C1 segment of cervical spinal cord (tissue), 14 donors: ENCODE measurements around the gene PCBP1.
A peak's percentile ranks its signal among the peaks of the same experiment; 100 is the strongest.
"Not testable (repeated sequence)": the region's sequence is repeated elsewhere in the genome, so short reads cannot be mapped to it uniquely, and the experiment has no call there.

Experiments
- DNase-seq, 14 donors: peaks; one replicate each; lab custom pipeline; 2025; lab: John Stamatoyannopoulos, UW

Gene PCBP1

DNA sequence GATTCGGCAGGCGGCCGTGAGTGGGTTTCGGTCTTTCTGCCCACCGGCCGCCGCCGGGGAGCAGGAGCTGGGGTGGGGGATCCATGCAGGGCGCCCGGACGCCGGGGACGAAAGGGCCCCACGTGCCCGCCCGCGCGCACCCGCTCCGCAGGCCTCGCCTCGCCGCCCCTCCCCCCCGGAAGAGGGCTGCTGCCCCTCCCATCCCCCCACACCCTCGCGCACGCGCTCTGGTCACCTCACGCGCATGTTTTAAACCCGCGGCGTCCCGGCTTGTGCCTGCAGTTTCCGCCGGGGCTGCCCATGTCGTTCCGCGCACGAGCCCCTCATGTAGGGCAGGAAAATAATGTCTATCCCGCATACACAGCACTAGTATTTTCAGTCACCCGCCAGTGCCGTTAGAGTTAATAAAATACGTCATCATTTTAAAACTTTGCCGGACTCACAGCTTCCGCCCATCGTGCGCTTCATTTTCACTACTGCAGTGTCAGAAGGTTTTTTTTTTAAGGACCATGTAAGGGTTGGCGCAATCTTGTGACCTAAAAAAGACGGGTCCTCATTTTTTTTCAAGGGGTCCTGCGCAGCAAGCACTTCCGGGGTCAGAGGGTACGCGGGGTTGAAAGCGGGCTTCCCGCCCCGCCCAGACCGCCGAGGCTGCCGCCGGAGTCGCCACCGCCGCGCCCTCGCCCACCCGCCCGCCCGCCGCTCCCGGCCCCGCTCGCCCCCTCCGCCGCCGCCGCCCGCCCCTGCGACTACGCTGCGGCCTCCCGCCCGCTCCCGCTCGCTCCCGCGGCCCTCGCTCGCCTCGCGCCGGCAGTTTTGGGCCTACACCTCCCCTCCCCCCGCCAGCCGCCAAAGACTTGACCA, at the start of gene PCBP1:
Gene PCBP1 (plus strand): TSS at position 640 of the 864 bp plus-strand sequence. CDS start 267 bp downstream, outside the sequence.
- peak; percentile 61 to 95 (median 88) for DNase-seq

GRCh38 chr2:70039366-70039765, 47.9 kb upstream of the PCBP1 start:
- no peak for DNase-seq

DNA sequence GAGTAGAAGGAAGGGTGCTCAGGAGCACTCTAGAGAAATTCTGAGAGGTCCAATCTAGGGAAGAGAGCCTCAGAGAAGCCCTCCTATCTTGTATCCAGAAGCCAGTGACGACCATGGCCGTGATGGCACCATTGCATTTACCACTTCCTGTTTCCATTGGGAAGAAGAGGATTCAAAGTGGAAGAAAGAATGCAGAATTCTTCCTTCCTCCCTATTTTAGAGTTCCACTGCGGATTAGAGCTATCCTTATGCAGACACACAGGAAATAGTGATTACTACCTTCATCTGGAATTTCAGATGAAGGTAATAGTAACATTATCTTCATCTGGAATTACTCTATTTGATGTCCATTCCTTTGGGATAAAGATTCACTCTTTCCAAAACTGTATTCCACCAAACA, 45.6 kb upstream of the PCBP1 start:
- no peak for DNase-seq

DNA sequence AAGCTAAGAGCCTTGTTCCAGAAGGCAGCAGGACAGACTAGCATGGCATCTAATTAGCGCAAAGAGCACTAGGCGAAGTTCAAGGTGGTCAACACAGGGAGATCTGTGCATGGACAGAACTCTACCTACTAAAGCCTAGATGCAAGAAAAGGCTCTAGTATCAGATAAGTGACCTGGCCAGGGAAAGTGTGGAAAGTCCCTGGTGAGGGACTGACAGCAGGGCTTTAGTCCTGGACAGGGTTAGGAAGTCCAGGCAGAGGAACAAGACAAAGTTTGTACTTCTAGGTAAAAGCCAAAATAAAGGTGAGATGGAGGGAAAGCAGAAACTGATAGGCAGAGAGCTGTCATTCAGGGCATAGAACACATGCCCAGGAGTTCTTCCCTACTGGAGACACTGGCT, 45.0 kb upstream of the PCBP1 start:
- DNase-seq, result no peak

GRCh38 chr2:70043252-70043875, 43.9 kb upstream of the PCBP1 start:
- DNase-seq, result no peak

- DNase-seq, result no peak
These were observed 42.8 kb upstream of the PCBP1 start for GRCh38 chr2:70044290-70045040.

- DNase-seq, result no peak
These were observed 41.9 kb upstream of the PCBP1 start for GRCh38 chr2:70045405-70045804.

DNA sequence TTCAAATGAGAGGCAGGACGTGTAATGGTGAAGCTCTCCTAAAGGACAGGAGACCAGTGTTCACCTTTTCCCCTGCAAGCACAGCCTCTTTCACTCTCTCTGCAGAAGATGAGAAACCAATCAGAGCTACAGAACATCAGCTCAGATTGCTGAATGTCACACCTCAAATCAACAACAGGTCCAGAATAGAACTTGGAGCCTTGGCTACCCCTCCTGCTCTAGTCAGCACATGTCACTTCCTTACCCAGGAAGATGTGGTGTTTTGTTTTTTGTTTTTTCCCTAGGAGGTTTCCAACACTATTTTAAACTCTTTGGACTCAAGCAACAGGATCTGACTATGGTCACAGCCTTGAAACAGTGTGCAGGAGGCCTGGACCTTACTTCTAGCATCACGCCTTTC, 41.3 kb upstream of the PCBP1 start:
- DNase-seq, result no peak

GRCh38 chr2:70046534-70046933, 40.7 kb upstream of the PCBP1 start:
- no peak for DNase-seq

DNA sequence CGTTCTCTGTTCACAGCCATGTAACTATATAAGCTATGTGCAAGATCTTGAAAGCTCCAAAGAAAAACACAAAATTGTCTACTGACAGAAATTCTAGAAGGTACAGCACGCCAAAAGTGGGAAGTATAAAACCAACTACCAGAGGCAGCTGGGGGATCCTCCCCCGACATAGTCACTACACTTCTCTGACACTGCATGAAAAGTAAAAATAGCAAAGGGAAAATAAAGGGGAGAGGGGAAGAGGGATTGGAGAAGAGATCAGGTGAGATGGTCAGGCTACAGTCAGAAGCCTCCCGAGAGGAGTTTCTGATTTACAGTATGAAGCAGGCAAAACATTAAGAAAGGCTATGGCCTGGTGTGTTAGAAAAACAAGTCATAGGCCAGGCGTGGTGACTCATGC, 39.8 kb upstream of the PCBP1 start:
- no peak for DNase-seq

DNA sequence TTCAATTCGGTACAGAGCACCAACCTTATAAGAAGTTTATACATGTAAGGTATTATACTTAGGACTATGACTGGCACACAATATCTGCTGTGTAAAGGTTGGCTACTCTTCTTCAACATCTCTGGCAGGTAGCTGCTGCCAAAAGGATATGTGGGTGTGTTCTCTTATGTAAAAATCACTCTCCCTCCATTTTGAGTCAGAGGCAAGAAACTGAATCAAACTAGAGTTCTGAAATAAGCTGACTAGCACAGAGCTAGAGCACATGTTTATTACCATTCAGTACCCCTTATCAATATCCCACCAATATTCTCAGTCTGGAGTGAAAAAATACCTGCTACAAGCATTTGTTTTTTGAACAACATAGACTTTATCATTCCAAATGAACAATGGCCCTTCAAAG, 38.0 kb upstream of the PCBP1 start:
- DNase-seq, result no peak

GRCh38 chr2:70050631-70051425, 36.4 kb upstream of the PCBP1 start:
- DNase-seq, result no peak

DNA sequence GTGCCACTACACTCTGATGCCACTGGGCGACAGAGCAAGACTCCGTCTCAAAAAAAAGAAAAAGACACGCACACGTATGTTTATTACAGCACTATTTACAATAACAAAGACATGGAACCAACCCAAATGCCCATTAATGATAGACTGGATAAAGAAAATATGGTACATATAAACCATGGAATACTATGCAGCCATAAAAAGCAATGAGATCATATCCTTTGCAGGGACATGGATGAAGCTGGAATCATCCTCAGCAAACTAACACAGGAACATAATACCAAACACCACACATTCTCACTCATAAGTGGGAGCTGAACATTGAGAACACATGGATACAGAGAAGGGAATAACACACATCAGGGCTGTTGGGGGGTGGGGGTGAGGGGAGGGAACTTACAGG, 32.0 kb upstream of the PCBP1 start:
- not testable (repeated sequence) for DNase-seq

GRCh38 chr2:70061317-70061716, 26.0 kb upstream of the PCBP1 start:
- no peak for DNase-seq

DNA sequence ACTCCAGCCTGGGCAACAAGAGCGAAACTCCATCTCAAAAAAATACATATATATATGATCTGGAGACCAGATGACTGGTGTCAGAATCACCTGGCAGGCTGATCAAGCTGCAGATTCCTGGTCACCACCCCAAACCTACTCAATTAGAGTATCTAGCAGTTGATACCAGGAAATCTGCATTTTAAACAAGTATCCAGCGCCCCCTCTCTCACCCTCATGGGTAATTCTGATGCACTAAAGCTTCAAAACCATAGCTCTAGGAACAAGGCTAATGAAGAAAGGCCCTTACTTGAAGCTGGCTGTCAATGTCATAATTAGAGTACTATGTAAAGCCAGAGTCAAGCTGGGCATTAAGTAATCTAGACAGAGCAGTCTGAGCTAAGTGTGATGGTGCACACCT, 25.0 kb upstream of the PCBP1 start:
- no peak for DNase-seq

- DNase-seq, result no peak
These were observed 19.2 kb upstream of the PCBP1 start for GRCh38 chr2:70068119-70068518.

- DNase-seq, result no peak
These were observed 18.2 kb upstream of the PCBP1 start for GRCh38 chr2:70069049-70069448.

GRCh38 chr2:70070542-70071268, 16.6 kb upstream of the PCBP1 start:
- DNase-seq, result peak in 12 of 14 donors; percentile 35 to 74 (median 64)

- no peak for DNase-seq
These were observed 13.8 kb upstream of the PCBP1 start for GRCh38 chr2:70073493-70073892.

- no peak for DNase-seq
These were observed 8.9 kb upstream of the PCBP1 start for GRCh38 chr2:70078384-70078783.
